ENCODE data around the gene PIK3C2G. TPM values are rescaled to one million over a fixed set of nuclear protein-coding genes. Genes with fewer than 3 reads are reported as not detected.

Gene PIK3C2G
- total and polyA plus RNA-seq, 2 of the 13 experiments (the other 11 are each of a cell fraction or from before 2014, with no cell fraction given), result not detected

DNA sequence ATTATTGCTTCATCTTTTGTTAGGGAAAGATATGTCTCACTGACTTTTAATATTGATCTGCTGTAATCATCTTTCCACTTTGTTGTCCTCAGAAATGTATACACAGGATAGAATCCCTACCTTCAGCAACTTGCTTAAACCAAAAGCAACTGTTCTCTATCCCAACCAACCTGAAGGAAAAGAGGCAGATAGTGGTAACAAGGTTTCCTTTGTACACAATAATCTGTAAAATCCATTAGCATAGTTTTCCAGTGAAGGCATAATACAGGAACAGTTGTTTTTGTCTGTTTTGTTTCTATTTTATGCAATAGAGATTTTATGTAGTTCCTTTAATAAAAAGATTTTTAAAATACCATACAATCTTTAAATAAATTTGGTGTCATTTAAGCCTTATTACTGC, 170.5 kb downstream of the PIK3C2G start:
- TF ChIP-seq ZBTB8A (CRISPR knock-in tag; IDR thresholded peaks at IDR 0.05; ENCODE audit: borderline replicate concordance, low read depth) (no peak), ASH2L (IDR thresholded peaks at IDR 0.05; ENCODE audit: insufficient read length, low read depth, low read length) (no peak), PPARG (CRISPR knock-in tag; conservative IDR thresholded peaks at IDR 0.05) (no peak), ZFYVE20 (CRISPR knock-in tag; IDR thresholded peaks at IDR 0.05; ENCODE audit: borderline replicate concordance, low read depth) (no peak), ZNF879 (CRISPR knock-in tag; IDR thresholded peaks at IDR 0.05) (no peak), ATF7 (IDR thresholded peaks at IDR 0.05) (no peak), ATF7 (CRISPR knock-in tag; IDR thresholded peaks at IDR 0.05) (no peak), PITX1 (CRISPR knock-in tag; IDR thresholded peaks at IDR 0.05) (no peak), ZFP36 (IDR thresholded peaks at IDR 0.05; ENCODE audit: borderline replicate concordance, low read depth, low read length, partially characterized antibody) (no peak), ZNF24 (IDR thresholded peaks at IDR 0.05) (no peak), ZNF660 (CRISPR knock-in tag; IDR thresholded peaks at IDR 0.05; ENCODE audit: borderline replicate concordance, low read depth) (no peak), PAWR (CRISPR knock-in tag; IDR thresholded peaks at IDR 0.05; ENCODE audit: borderline replicate concordance) (no peak), ZNF12 (CRISPR knock-in tag; IDR thresholded peaks at IDR 0.05) (no peak)
- TF ChIP-seq, protein P1, sequence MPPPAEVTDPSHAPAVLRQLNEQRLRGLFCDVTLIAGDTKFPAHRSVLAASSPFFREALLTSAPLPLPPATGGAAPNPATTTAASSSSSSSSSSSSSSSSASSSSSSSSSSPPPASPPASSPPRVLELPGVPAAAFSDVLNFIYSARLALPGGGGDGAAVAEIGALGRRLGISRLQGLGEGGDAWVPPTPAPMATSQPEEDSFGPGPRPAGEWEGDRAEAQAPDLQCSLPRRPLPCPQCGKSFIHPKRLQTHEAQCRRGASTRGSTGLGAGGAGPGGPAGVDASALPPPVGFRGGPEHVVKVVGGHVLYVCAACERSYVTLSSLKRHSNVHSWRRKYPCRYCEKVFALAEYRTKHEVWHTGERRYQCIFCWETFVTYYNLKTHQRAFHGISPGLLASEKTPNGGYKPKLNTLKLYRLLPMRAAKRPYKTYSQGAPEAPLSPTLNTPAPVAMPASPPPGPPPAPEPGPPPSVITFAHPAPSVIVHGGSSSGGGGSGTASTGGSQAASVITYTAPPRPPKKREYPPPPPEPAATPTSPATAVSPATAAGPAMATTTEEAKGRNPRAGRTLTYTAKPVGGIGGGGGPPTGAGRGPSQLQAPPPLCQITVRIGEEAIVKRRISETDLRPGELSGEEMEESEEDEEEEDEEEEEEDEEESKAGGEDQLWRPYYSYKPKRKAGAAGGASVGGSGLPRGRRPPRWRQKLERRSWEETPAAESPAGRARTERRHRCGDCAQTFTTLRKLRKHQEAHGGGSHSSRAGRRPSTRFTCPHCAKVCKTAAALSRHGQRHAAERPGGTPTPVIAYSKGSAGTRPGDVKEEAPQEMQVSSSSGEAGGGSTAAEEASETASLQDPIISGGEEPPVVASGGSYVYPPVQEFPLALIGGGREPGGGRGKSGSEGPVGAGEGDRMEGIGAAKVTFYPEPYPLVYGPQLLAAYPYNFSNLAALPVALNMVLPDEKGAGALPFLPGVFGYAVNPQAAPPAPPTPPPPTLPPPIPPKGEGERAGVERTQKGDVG (CRISPR knock-in tag; IDR thresholded peaks at IDR 0.05; ENCODE audit: borderline replicate concordance), result no peak
- TF ChIP-seq, protein P2, sequence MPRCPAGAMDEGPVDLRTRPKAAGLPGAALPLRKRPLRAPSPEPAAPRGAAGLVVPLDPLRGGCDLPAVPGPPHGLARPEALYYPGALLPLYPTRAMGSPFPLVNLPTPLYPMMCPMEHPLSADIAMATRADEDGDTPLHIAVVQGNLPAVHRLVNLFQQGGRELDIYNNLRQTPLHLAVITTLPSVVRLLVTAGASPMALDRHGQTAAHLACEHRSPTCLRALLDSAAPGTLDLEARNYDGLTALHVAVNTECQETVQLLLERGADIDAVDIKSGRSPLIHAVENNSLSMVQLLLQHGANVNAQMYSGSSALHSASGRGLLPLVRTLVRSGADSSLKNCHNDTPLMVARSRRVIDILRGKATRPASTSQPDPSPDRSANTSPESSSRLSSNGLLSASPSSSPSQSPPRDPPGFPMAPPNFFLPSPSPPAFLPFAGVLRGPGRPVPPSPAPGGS (CRISPR knock-in tag; IDR thresholded peaks at IDR 0.05), result no peak
- Histone ChIP-seq H3K27ac (ENCODE audit: extremely low read length, insufficient read depth, low read length) (no peak overlapping the region), H3K9me3 (ENCODE audit: low read length) (no peaks in the 10 kb centered on the region), H3K4me2 (ENCODE audit: low read depth, low read length) (no peak overlapping the region), H3K4me3 (replicated peaks in 1 of 3; ENCODE audit: insufficient read depth in 1 of 3, low read depth in 2 of 3, low read length in 3 of 3) (no peak overlapping the region), H4K20me1 (ENCODE audit: insufficient read depth, low read length) (no peaks in the 10 kb centered on the region), H3K4me1 (ENCODE audit: insufficient read depth, low read length) (no peaks in the 10 kb centered on the region), H3K9ac (ENCODE audit: insufficient read depth, low read depth, low read length) (no peak overlapping the region), H3K79me2 (ENCODE audit: insufficient read depth, low read length) (no peaks in the 10 kb centered on the region), H3K36me3 (replicated peaks in 1 of 2; ENCODE audit: control insufficient read depth in 1 of 2, insufficient read depth in 2 of 2, low read length in 2 of 2) (no peaks in the 10 kb centered on the region), H3K27me3 (ENCODE audit: control insufficient read depth in 1 of 2, insufficient read depth in 2 of 2, low read length in 2 of 2) (no peaks in the 10 kb centered on the region), H2AFZ (ENCODE audit: low read length) (no peak overlapping the region)
- FAIRE-seq (no peak), ATAC-seq (no peak), DNase-seq (ENCODE audit: low spot score) (no peak)
- BruUV-seq (replicated peaks), result no TSS peak
- intact Hi-C loops (cut with micrococcal nuclease; ENCODE audit: unreplicated experiment) (loop anchor here (10.0 kb wide), 1 partner anchor 433 kb away; no protein-coding TSS in a partner anchor), in situ Hi-C loops (cut with HindIII; ENCODE audit: extremely low pct_ligation_motif_present, low pct_unique_long_range_greater_than_20kb) (loop anchor here (25.0 kb wide), 2 partner anchors 756 to 856 kb away; no protein-coding TSS in a partner anchor)
- POLR2A ChIA-PET, result no interaction called here
- CTCF ChIA-PET (ENCODE audit: low intra/inter-chr PET ratio, low total read pairs), result no interaction called here
